H1 (cell line): ENCODE data around the gene ATP6V1G3.

Experiments used
- CBX5 ChIP-seq: fragments of 300-800, 300-1000 bp; sonication (generic); IDR thresholded peaks from 2 replicates; pipeline ENCODE4 v1.7.1; 2016; ENCODE audit warnings: antibody characterized with exemption, low read length, low read depth
- EP300 ChIP-seq, 2 experiments: IDR thresholded peaks; 1 replicate in 1 of 2; 2 replicates in 1 of 2; pipeline ENCODE4 v1.6.1; 2011 to 2012; ENCODE audit warnings: low read depth in 2 of 2, low read length in 2 of 2, mild to moderate bottlenecking in 2 of 2, borderline replicate concordance in 1 of 2, inconsistent platforms in 1 of 2, moderate library complexity in 1 of 2
- KDM4A ChIP-seq: IDR thresholded peaks from one replicate; pipeline ENCODE4 v1.7.1; 2012; ENCODE audit warnings: low read depth, mild to moderate bottlenecking, moderate library complexity, low read length, inconsistent platforms; ENCODE audit not compliant: severe bottlenecking
- POLR2A ChIP-seq, 2 experiments: IDR thresholded peaks; 1 replicate in 1 of 2; 2 replicates in 1 of 2; pipeline ENCODE4 v1.6.1; 2011; ENCODE audit warnings: low read depth in 2 of 2, low read length in 2 of 2, mild to moderate bottlenecking in 2 of 2; ENCODE audit errors: control extremely low read depth in 1 of 2
- POLR2AphosphoS5 ChIP-seq: IDR thresholded peaks from 2 replicates; pipeline ENCODE4 v1.6.1; 2011; ENCODE audit warnings: low read depth, low read length
- RNF2 ChIP-seq: fragments of 200-900, 300-1000 bp; sonication (generic); IDR thresholded peaks from 2 replicates; pipeline ENCODE4 v1.7.1; 2016; ENCODE audit warnings: borderline replicate concordance, low read depth, mild to moderate bottlenecking, antibody characterized with exemption, low read length; ENCODE audit not compliant: poor library complexity, severe bottlenecking; ENCODE audit errors: missing control alignments
- SIX5 ChIP-seq: IDR thresholded peaks from 2 replicates; pipeline ENCODE4 v1.6.1; 2011; ENCODE audit warnings: mild to moderate bottlenecking, low read depth, low read length
- TBP ChIP-seq: IDR thresholded peaks from 2 replicates; pipeline ENCODE4 v1.6.1; 2011; ENCODE audit warnings: low read depth, low read length, improper control_type of control experiment
- TF ChIP-seq, protein P1 (sequence below), 3 experiments: IDR thresholded peaks; 1 replicate in 2 of 3; 2 replicates in 1 of 3; pipeline versions ENCODE4 v1.5.1 to v1.6.1; 2011; ENCODE audit warnings: low read length in 3 of 3, mild to moderate bottlenecking in 3 of 3, inconsistent platforms in 2 of 3, low read depth in 1 of 3, moderate library complexity in 1 of 3; ENCODE audit not compliant: insufficient read depth in 1 of 3; ENCODE audit errors: control extremely low read depth in 1 of 3

GRCh38 chr1:198531891-198532290 lies 8.6 kb downstream of the ATP6V1G3 start:
- TF ChIP-seq POLR2A (IDR thresholded peaks at IDR 0.05; ENCODE audit: control extremely low read depth in 1 of 2, low read depth in 2 of 2, low read length in 2 of 2) (no peak), CBX5 (no peak), RNF2 (no peak), SIX5 (no peak), TBP (no peak), EP300 (IDR thresholded peaks at IDR 0.05; ENCODE audit: borderline replicate concordance in 1 of 2, low read depth in 2 of 2, low read length in 2 of 2) (no peak), POLR2AphosphoS5 (no peak), KDM4A (no peak)
- TF ChIP-seq, protein P1, sequence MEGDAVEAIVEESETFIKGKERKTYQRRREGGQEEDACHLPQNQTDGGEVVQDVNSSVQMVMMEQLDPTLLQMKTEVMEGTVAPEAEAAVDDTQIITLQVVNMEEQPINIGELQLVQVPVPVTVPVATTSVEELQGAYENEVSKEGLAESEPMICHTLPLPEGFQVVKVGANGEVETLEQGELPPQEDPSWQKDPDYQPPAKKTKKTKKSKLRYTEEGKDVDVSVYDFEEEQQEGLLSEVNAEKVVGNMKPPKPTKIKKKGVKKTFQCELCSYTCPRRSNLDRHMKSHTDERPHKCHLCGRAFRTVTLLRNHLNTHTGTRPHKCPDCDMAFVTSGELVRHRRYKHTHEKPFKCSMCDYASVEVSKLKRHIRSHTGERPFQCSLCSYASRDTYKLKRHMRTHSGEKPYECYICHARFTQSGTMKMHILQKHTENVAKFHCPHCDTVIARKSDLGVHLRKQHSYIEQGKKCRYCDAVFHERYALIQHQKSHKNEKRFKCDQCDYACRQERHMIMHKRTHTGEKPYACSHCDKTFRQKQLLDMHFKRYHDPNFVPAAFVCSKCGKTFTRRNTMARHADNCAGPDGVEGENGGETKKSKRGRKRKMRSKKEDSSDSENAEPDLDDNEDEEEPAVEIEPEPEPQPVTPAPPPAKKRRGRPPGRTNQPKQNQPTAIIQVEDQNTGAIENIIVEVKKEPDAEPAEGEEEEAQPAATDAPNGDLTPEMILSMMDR (IDR thresholded peaks at IDR 0.05; ENCODE audit: control extremely low read depth in 1 of 3, insufficient read depth in 1 of 3, low read depth in 1 of 3, low read length in 3 of 3) = no peak
